ENCODE results near the gene RYR2. TPM values are rescaled to one million over a fixed set of nuclear protein-coding genes. Genes with fewer than 3 reads are reported as not detected.

RYR2 gene
- total RNA-seq, 1 donor from 2014 or later: not detected

GRCh38 chr1:237411621-237412020 lies 369.6 kb downstream of the RYR2 start:
- TF ChIP-seq CTCF (IDR thresholded peaks at IDR 0.05; ENCODE audit: insufficient read depth, low read length, poor library complexity, severe bottlenecking): no peak
- Histone ChIP-seq H3K27me3 (ENCODE audit: control insufficient read depth, insufficient read depth, low read length) (no peaks in the 10 kb centered on the region), H3K4me3 (ENCODE audit: low read depth, low read length) (no peak overlapping the region), H3K36me3 (ENCODE audit: control insufficient read depth, insufficient read depth, low read length) (no peaks in the 10 kb centered on the region)
- no peak for DNase-seq (ENCODE audit: low read depth)

- no peak for TF ChIP-seq CTCF (IDR thresholded peaks at IDR 0.05; ENCODE audit: insufficient read depth, low read length, poor library complexity, severe bottlenecking)
- H3K36me3 ChIP-seq (ENCODE audit: control insufficient read depth, insufficient read depth, low read length): no peaks in the 10 kb centered on the region
- no peak for DNase-seq (ENCODE audit: low read depth)
Observed at GRCh38 chr1:237416924-237417655, 375.1 kb downstream of the RYR2 start.

GRCh38 chr1:237428809-237429208 lies 386.8 kb downstream of the RYR2 start:
- H3K36me3 ChIP-seq (ENCODE audit: control insufficient read depth, insufficient read depth, low read length): no peaks in the 10 kb centered on the region
- H3K4me3 ChIP-seq (ENCODE audit: low read depth, low read length): no peak overlapping the region
- TF ChIP-seq CTCF (IDR thresholded peaks at IDR 0.05; ENCODE audit: insufficient read depth, low read length, poor library complexity, severe bottlenecking): no peak
- no peaks in the 10 kb centered on the region for H3K27me3 ChIP-seq (ENCODE audit: control insufficient read depth, insufficient read depth, low read length)
- no peak for DNase-seq (ENCODE audit: low read depth)

More at GRCh38 chr1:237416924-237417655, 375.1 kb downstream of the RYR2 start:
- Histone ChIP-seq H3K4me3 (ENCODE audit: low read depth, low read length) (no peak overlapping the region), H3K27me3 (ENCODE audit: control insufficient read depth, insufficient read depth, low read length) (no peaks in the 10 kb centered on the region)

DNA sequence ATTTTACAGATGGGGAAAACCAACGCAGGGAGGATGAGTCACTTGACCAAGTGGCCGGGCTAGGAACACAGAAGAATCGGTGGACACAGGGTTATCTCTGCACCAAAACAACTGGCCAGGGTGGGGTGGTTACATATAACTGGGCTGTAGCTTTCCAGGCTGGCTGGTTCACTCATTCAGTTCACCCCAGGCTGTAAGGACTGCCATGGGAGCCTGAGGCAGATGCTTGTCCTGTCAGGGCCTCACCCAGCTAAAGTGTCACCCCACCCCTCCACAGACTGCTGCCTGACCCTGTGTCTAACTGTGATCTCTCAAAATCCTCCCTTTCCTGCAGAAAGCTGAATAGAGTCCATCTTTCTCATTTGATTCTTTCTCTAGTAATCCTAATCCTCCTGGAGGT lies 387.3 kb downstream of the RYR2 start:
- H3K4me3 ChIP-seq (ENCODE audit: low read depth, low read length): no peak overlapping the region
- no peaks in the 10 kb centered on the region for H3K27me3 ChIP-seq (ENCODE audit: control insufficient read depth, insufficient read depth, low read length)
- TF ChIP-seq CTCF (IDR thresholded peaks at IDR 0.05; ENCODE audit: insufficient read depth, low read length, poor library complexity, severe bottlenecking): no peak
- DNase-seq (ENCODE audit: low read depth): no peak
- no peaks in the 10 kb centered on the region for H3K36me3 ChIP-seq (ENCODE audit: control insufficient read depth, insufficient read depth, low read length)

- H3K36me3 ChIP-seq (ENCODE audit: control insufficient read depth, insufficient read depth, low read length): no peaks in the 10 kb centered on the region
- H3K27me3 ChIP-seq (ENCODE audit: control insufficient read depth, insufficient read depth, low read length): no peaks in the 10 kb centered on the region
- no peak overlapping the region for H3K4me3 ChIP-seq (ENCODE audit: low read depth, low read length)
- DNase-seq (ENCODE audit: low read depth): no peak
- no peak for TF ChIP-seq CTCF (IDR thresholded peaks at IDR 0.05; ENCODE audit: insufficient read depth, low read length, poor library complexity, severe bottlenecking)
Observed at GRCh38 chr1:237431448-237431847, 389.5 kb downstream of the RYR2 start.

GRCh38 chr1:237440346-237440745 lies 398.4 kb downstream of the RYR2 start:
- no peaks in the 10 kb centered on the region for H3K36me3 ChIP-seq (ENCODE audit: control insufficient read depth, insufficient read depth, low read length)
- TF ChIP-seq CTCF (IDR thresholded peaks at IDR 0.05; ENCODE audit: insufficient read depth, low read length, poor library complexity, severe bottlenecking): no peak
- H3K27me3 ChIP-seq (ENCODE audit: control insufficient read depth, insufficient read depth, low read length): no peaks in the 10 kb centered on the region
- no peak for DNase-seq (ENCODE audit: low read depth)
- no peak overlapping the region for H3K4me3 ChIP-seq (ENCODE audit: low read depth, low read length)
